H9 (cell line): Measurements from ENCODE around the gene PARP16. TPM values are rescaled to one million over a fixed set of nuclear protein-coding genes. Genes with fewer than 3 reads are reported as not detected.

Source experiments
- DNase-seq: peaks from one replicate; pipeline ENCODE4 v3.0.0-alpha.2; 2017
- H2AFZ ChIP-seq: one replicate; pipeline ENCODE4 v1.6.1; 2013; ENCODE audit warnings: mild to moderate bottlenecking, low read length, control low read depth, moderate library complexity
- H2AK5ac ChIP-seq: 2 replicates; pipeline ENCODE4 v1.6.1; 2013; ENCODE audit warnings: low read length, control low read depth, mixed read lengths; ENCODE audit not compliant: insufficient read length
- H2BK120ac ChIP-seq: one replicate; pipeline ENCODE4 v1.6.1; 2013; ENCODE audit warnings: low read depth, mild to moderate bottlenecking, low read length, control low read depth, inconsistent platforms; ENCODE audit not compliant: poor library complexity, severe bottlenecking
- H2BK12ac ChIP-seq: 2 replicates; pipeline ENCODE4 v1.6.1; 2013; ENCODE audit warnings: low read length, control low read depth, mixed read lengths, low read depth; ENCODE audit not compliant: insufficient read length
- H2BK15ac ChIP-seq: 2 replicates; pipeline ENCODE4 v1.6.1; 2013; ENCODE audit warnings: low read depth, low read length, control low read depth
- H2BK20ac ChIP-seq: one replicate; pipeline ENCODE4 v1.6.1; 2013; ENCODE audit warnings: low read depth, mild to moderate bottlenecking, low read length, control low read depth, inconsistent platforms; ENCODE audit not compliant: poor library complexity, severe bottlenecking
- H2BK5ac ChIP-seq: 2 replicates; pipeline ENCODE4 v1.6.1; 2013; ENCODE audit warnings: low read length, control low read depth, mixed read lengths; ENCODE audit not compliant: insufficient read length
- H3K14ac ChIP-seq: 2 replicates; pipeline ENCODE4 v1.6.1; 2013; ENCODE audit warnings: low read length, control low read depth; ENCODE audit not compliant: insufficient read depth
- H3K18ac ChIP-seq: 2 replicates; pipeline ENCODE4 v1.6.1; 2013; ENCODE audit warnings: low read depth, mild to moderate bottlenecking, mixed read lengths, low read length, control low read depth; ENCODE audit not compliant: insufficient read length
- H3K23ac ChIP-seq: 2 replicates; pipeline ENCODE4 v1.6.1; 2013; ENCODE audit warnings: low read length, control low read depth, mixed read lengths, low read depth; ENCODE audit not compliant: insufficient read length
- H3K23me2 ChIP-seq: 2 replicates; pipeline ENCODE4 v1.6.1; 2013; ENCODE audit warnings: low read depth, mild to moderate bottlenecking, mixed read lengths, low read length, control low read depth; ENCODE audit not compliant: insufficient read length, poor library complexity, severe bottlenecking
- H3K27ac ChIP-seq: 2 replicates; pipeline ENCODE4 v1.5.1; 2013; ENCODE audit warnings: low read length, control low read depth, mixed read lengths, low read depth; ENCODE audit not compliant: insufficient read length
- H3K27me3 ChIP-seq: 2 replicates; pipeline ENCODE4 v1.6.1; 2013; ENCODE audit warnings: low read length, control low read depth, inconsistent platforms; ENCODE audit not compliant: insufficient read depth
- H3K4ac ChIP-seq: 2 replicates; pipeline ENCODE4 v1.6.1; 2013; ENCODE audit warnings: low read depth, mild to moderate bottlenecking, control low read depth, inconsistent platforms, low read length, moderate library complexity
- H3K4me1 ChIP-seq: 2 replicates; pipeline ENCODE4 v1.6.1; 2013; ENCODE audit warnings: low read length, control low read depth, inconsistent platforms; ENCODE audit not compliant: insufficient read depth
- H3K4me2 ChIP-seq: 2 replicates; pipeline ENCODE4 v1.6.1; 2013; ENCODE audit warnings: low read length, control low read depth, mixed read lengths; ENCODE audit not compliant: insufficient read length, insufficient read depth
- H3K56ac ChIP-seq: 2 replicates; pipeline ENCODE4 v1.6.1; 2013; ENCODE audit warnings: low read depth, mild to moderate bottlenecking, mixed read lengths, low read length, control low read depth; ENCODE audit not compliant: insufficient read length
- H3K79me1 ChIP-seq: 2 replicates; pipeline ENCODE4 v1.6.1; 2013; ENCODE audit warnings: low read depth, mild to moderate bottlenecking, moderate library complexity, low read length, control low read depth, inconsistent platforms; ENCODE audit not compliant: insufficient read depth, poor library complexity, severe bottlenecking
- H3K79me2 ChIP-seq: 2 replicates; pipeline ENCODE4 v1.6.1; 2013; ENCODE audit warnings: low read length, control low read depth, inconsistent platforms; ENCODE audit not compliant: insufficient read depth
- H3K9ac ChIP-seq: 2 replicates; pipeline ENCODE4 v1.6.1; 2013; ENCODE audit warnings: low read length, control low read depth, mixed read lengths; ENCODE audit not compliant: insufficient read length; ENCODE audit errors: extremely low read depth
- H3K9me3 ChIP-seq: one replicate; pipeline ENCODE4 v1.6.1; 2013; ENCODE audit warnings: low read depth, low read length, inconsistent platforms; ENCODE audit not compliant: control insufficient read depth
- H3T11ph ChIP-seq: one replicate; pipeline ENCODE4 v1.6.1; 2013; ENCODE audit warnings: mild to moderate bottlenecking, low read length, control low read depth, inconsistent platforms
- H4K20me1 ChIP-seq: one replicate; pipeline ENCODE4 v1.6.1; 2013; ENCODE audit not compliant: control insufficient read depth, insufficient read length, insufficient read depth
- H4K5ac ChIP-seq: 2 replicates; pipeline ENCODE4 v1.6.1; 2013; ENCODE audit warnings: low read depth, mild to moderate bottlenecking, mixed read lengths, low read length, control low read depth; ENCODE audit not compliant: insufficient read length
- H4K8ac ChIP-seq: replicated peaks from 2 replicates; pipeline ENCODE4 v1.6.1; 2013; ENCODE audit warnings: low read length, control low read depth, mixed read lengths, low read depth; ENCODE audit not compliant: insufficient read length
- H4K91ac ChIP-seq: 2 replicates; pipeline ENCODE4 v1.6.1; 2013; ENCODE audit warnings: low read depth, mild to moderate bottlenecking, moderate library complexity, mixed read lengths, low read length, control low read depth; ENCODE audit not compliant: insufficient read length
- H3K27ac Mint-ChIP-seq, 3 experiments: 2 replicates in 2 of 3; 3 replicates in 1 of 3; pipeline ENCODE4 v1.8.0; 2020 to 2021; ENCODE audit warnings: mixed read lengths in 3 of 3, mild to moderate bottlenecking in 1 of 3, moderate library complexity in 1 of 3
- H3K27me3 Mint-ChIP-seq: 2 replicates; pipeline ENCODE4 v1.8.0; 2021; ENCODE audit warnings: low read depth, mild to moderate bottlenecking, moderate library complexity, mixed read lengths
- H3K36me3 Mint-ChIP-seq, 3 experiments: 2 replicates in 2 of 3; 3 replicates in 1 of 3; pipeline ENCODE4 v1.8.0; 2020 to 2021; ENCODE audit warnings: low read depth in 3 of 3, mixed read lengths in 3 of 3; ENCODE audit not compliant: insufficient read depth in 1 of 3
- H3K4me1 Mint-ChIP-seq, 2 experiments: 2 replicates each; pipeline ENCODE4 v1.8.0; 2020; ENCODE audit warnings: mixed read lengths in 2 of 2
- H3K4me3 Mint-ChIP-seq, 2 experiments: 2 replicates in 1 of 2; 3 replicates in 1 of 2; pipeline ENCODE4 v1.8.0; 2020 to 2021; ENCODE audit warnings: mild to moderate bottlenecking in 2 of 2, mixed read lengths in 2 of 2, moderate library complexity in 1 of 2
- H3K9me3 Mint-ChIP-seq, 2 experiments: 2 replicates in 1 of 2; 3 replicates in 1 of 2; pipeline ENCODE4 v1.8.0; 2020; ENCODE audit warnings: mild to moderate bottlenecking in 2 of 2, mixed read lengths in 2 of 2, moderate library complexity in 1 of 2
- WGBS: extraction: QIAGEN DNeasy Blood & Tissue Kit; methylation state at CpG from one replicate; pipeline ENCODE4 v1.1.7; 2013; ENCODE audit warnings: missing lambda C conversion rate, low lambda C conversion rate, mixed read lengths; ENCODE audit not compliant: insufficient read length; ENCODE audit errors: extremely low coverage; 5-methylcytosine and 5-hydroxymethylcytosine counted together
- total RNA-seq: library from RNA; stranded (reverse); gene quantifications from 2 replicates; pipeline ENCODE4 v1.2.1, GENCODE V29; 2021
- TF ChIP-seq, protein P1 (sequence below): fragments of 200-600 bp; sonication (generic); conservative IDR thresholded peaks from 3 replicates; pipeline ENCODE4 v1.8.0; 2021; ENCODE audit warnings: antibody characterized with exemption, mild to moderate bottlenecking

The PARP16 gene
- total RNA-seq, 1 experiment from 2014 or later = 3.9 TPM

DNA sequence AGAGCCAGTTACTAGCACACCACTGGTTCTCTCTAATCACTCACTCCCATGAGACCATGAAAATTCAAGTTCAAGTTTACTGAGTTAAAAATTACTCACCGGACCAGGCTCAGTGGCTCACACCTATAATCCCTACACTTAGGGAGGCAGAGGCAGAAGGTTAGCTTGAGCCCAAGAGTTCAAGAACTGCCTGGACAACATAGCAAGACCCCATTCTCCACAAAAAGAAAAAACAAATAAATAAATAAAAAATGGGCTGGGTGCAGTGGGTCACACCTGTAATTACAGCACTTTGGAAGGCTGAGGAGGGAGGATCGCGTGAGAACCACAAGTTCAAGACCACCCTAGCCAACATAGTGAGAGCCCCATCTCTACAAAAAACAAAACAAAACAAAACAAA, 54.2 kb downstream of the PARP16 start:
- H3K27me3 ChIP-seq = no peaks in the 10 kb centered on the region
- H3K79me2 ChIP-seq = no peaks in the 10 kb centered on the region
- H2BK20ac ChIP-seq = no peak overlapping the region
- no peak for DNase-seq
- Mint-ChIP-seq H3K4me1 (peaks cover 9 to 10% of the 10 kb centered on the region in 2 experiments), H3K27me3 (no peaks in the 10 kb centered on the region), H3K9me3 (no peaks in the 10 kb centered on the region), H3K27ac (no peak overlapping the region), H3K4me3 (no peak overlapping the region), H3K36me3 (no peaks in the 10 kb centered on the region)
- no peak overlapping the region for H2AFZ ChIP-seq
- no peak overlapping the region for H4K5ac ChIP-seq
- no peak overlapping the region for H3K4me2 ChIP-seq
- no peak overlapping the region for H3K23ac ChIP-seq
- no peak overlapping the region for H2AK5ac ChIP-seq
- H3K79me1 ChIP-seq = no peaks in the 10 kb centered on the region
- no peak overlapping the region for H3K9ac ChIP-seq
- H3K18ac ChIP-seq = no peak overlapping the region
- no peaks in the 10 kb centered on the region for H3K23me2 ChIP-seq
- H2BK5ac ChIP-seq = no peak overlapping the region
- H4K20me1 ChIP-seq = no peaks in the 10 kb centered on the region
- no peak overlapping the region for H3K27ac ChIP-seq
- H3K56ac ChIP-seq = no peak overlapping the region
- H2BK120ac ChIP-seq = no peak overlapping the region
- no peak overlapping the region for H3K14ac ChIP-seq
- H4K8ac ChIP-seq = no peak overlapping the region
- H3K9me3 ChIP-seq = no peaks in the 10 kb centered on the region
- no peak overlapping the region for H3K4ac ChIP-seq
- H2BK15ac ChIP-seq = no peak overlapping the region
- TF ChIP-seq, protein P1, sequence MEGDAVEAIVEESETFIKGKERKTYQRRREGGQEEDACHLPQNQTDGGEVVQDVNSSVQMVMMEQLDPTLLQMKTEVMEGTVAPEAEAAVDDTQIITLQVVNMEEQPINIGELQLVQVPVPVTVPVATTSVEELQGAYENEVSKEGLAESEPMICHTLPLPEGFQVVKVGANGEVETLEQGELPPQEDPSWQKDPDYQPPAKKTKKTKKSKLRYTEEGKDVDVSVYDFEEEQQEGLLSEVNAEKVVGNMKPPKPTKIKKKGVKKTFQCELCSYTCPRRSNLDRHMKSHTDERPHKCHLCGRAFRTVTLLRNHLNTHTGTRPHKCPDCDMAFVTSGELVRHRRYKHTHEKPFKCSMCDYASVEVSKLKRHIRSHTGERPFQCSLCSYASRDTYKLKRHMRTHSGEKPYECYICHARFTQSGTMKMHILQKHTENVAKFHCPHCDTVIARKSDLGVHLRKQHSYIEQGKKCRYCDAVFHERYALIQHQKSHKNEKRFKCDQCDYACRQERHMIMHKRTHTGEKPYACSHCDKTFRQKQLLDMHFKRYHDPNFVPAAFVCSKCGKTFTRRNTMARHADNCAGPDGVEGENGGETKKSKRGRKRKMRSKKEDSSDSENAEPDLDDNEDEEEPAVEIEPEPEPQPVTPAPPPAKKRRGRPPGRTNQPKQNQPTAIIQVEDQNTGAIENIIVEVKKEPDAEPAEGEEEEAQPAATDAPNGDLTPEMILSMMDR = no peak
- no peak overlapping the region for H3T11ph ChIP-seq
- H3K4me1 ChIP-seq = 0 out of 2 replicates have a peak, but pooled peaks cover 2% of the 10 kb centered on the region
- H2BK12ac ChIP-seq = no peak overlapping the region
- no peak overlapping the region for H4K91ac ChIP-seq
- WGBS = no CpG with 5 or more reads among the region's 3 CpGs
